Ishikawa (cell line): Measurements from ENCODE around the gene ADGRL3.

ENCODE experiments used
- CEBPB ChIP-seq: IDR thresholded peaks from 2 replicates; pipeline ENCODE4 v1.6.1; 2012
- CREB1 ChIP-seq: IDR thresholded peaks from 2 replicates; pipeline ENCODE4 v1.6.1; 2012; ENCODE audit warnings: low read depth
- EGR1 ChIP-seq: IDR thresholded peaks from 2 replicates; pipeline ENCODE4 v1.6.1; 2012
- EP300 ChIP-seq: IDR thresholded peaks from 2 replicates; pipeline ENCODE4 v1.6.1; 2012; ENCODE audit warnings: borderline replicate concordance
- FOXM1 ChIP-seq: IDR thresholded peaks from 2 replicates; pipeline ENCODE4 v1.6.1; 2012; ENCODE audit warnings: low read depth, borderline replicate concordance
- MAX ChIP-seq: IDR thresholded peaks from 2 replicates; pipeline ENCODE4 v1.6.1; 2012
- NFIC ChIP-seq: IDR thresholded peaks from 2 replicates; pipeline ENCODE4 v1.6.1; 2012
- RAD21 ChIP-seq: IDR thresholded peaks from 2 replicates; pipeline ENCODE4 v1.6.1; 2012; ENCODE audit warnings: low read depth
- REST ChIP-seq: IDR thresholded peaks from 2 replicates; pipeline ENCODE4 v1.6.1; 2012; ENCODE audit warnings: low read depth, mild to moderate bottlenecking
- TAF1 ChIP-seq: IDR thresholded peaks from 2 replicates; pipeline ENCODE4 v1.6.1; 2012; ENCODE audit warnings: low read depth, mild to moderate bottlenecking
- TCF12 ChIP-seq: IDR thresholded peaks from 2 replicates; pipeline ENCODE4 v1.6.1; 2012; ENCODE audit warnings: low read depth
- TEAD4 ChIP-seq: IDR thresholded peaks from 2 replicates; pipeline ENCODE4 v1.6.1; 2012
- USF1 ChIP-seq: IDR thresholded peaks from 2 replicates; pipeline ENCODE4 v1.6.1; 2012
- YY1 ChIP-seq: IDR thresholded peaks from 2 replicates; pipeline ENCODE4 v1.6.1; 2012; ENCODE audit warnings: low read depth
- ZBTB7A ChIP-seq: IDR thresholded peaks from 2 replicates; pipeline ENCODE4 v1.6.1; 2012; ENCODE audit warnings: low read depth

The ADGRL3 gene

GRCh38 chr4:61665649-61666048 is 465.5 kb downstream of the ADGRL3 start:
- no peak for TF ChIP-seq CEBPB
- no peak for TF ChIP-seq EP300
- no peak for TF ChIP-seq NFIC
- TF ChIP-seq USF1 = no peak
- TF ChIP-seq RAD21 = no peak
- no peak for TF ChIP-seq EGR1
- no peak for TF ChIP-seq CREB1
- no peak for TF ChIP-seq TCF12
- TF ChIP-seq FOXM1 = no peak
- no peak for TF ChIP-seq TEAD4
- TF ChIP-seq REST = no peak
- no peak for TF ChIP-seq MAX
- TF ChIP-seq YY1 = no peak
- TF ChIP-seq ZBTB7A = no peak
- no peak for TF ChIP-seq TAF1

GRCh38 chr4:61666244-61666643 is 466.1 kb downstream of the ADGRL3 start:
- TF ChIP-seq CREB1 (no peak), EP300 (peak; percentile 51; the same call in 1 of the 2 replicates), REST (no peak), TEAD4 (peak; percentile 73)

- TF ChIP-seq CEBPB (no peak), REST (no peak), EGR1 (no peak), NFIC (no peak), TCF12 (no peak), EP300 (no peak), TEAD4 (no peak), USF1 (no peak)
Measured at GRCh38 chr4:61671599-61671998, 471.5 kb downstream of the ADGRL3 start.

GRCh38 chr4:61675464-61675863 is 475.3 kb downstream of the ADGRL3 start:
- TF ChIP-seq FOXM1 (no peak), RAD21 (no peak), YY1 (no peak), REST (no peak)
